T-helper 17 cell (primary cell): ENCODE measurements around the gene LRRC8A. TPM values are rescaled to one million over a fixed set of nuclear protein-coding genes. Genes with fewer than 3 reads are reported as not detected.
A peak's percentile ranks its signal among the peaks of the same experiment; 100 is the strongest.
"Not testable (repeated sequence)": the region's sequence is repeated elsewhere in the genome, so short reads cannot be mapped to it uniquely, and the experiment has no call there.

Source experiments
- ATAC-seq: fragments of 150-1000 bp; cut with Tn5 transposase; 2 replicates; pipeline ENCODE4 v1.10.0; 2021; ENCODE audit warnings: mild to moderate bottlenecking, moderate library complexity
- DNase-seq, 3 donors: peaks; one replicate each; pipeline versions ENCODE4 v3.0.0 to v3.0.0-alpha.2; 2020 to 2021
- H3K9me3 ChIP-seq: one replicate; pipeline ENCODE4 v1.7.0; 2013; ENCODE audit warnings: low read length, mild to moderate bottlenecking; ENCODE audit not compliant: control insufficient read depth, poor library complexity, severe bottlenecking
- H3K27ac Mint-ChIP-seq: one replicate; pipeline ENCODE4 v1.8.0; 2022; ENCODE audit warnings: mild to moderate bottlenecking, moderate library complexity, mixed read lengths
- H3K27me3 Mint-ChIP-seq: one replicate; pipeline ENCODE4 v1.8.0; 2022; ENCODE audit warnings: mixed read lengths
- H3K36me3 Mint-ChIP-seq: one replicate; pipeline ENCODE4 v1.8.0; 2022; ENCODE audit warnings: low read depth, mixed read lengths
- H3K4me1 Mint-ChIP-seq: one replicate; pipeline ENCODE4 v1.8.0; 2022; ENCODE audit warnings: mild to moderate bottlenecking, mixed read lengths
- H3K4me3 Mint-ChIP-seq: one replicate; pipeline ENCODE4 v1.8.0; 2022; ENCODE audit warnings: mild to moderate bottlenecking, moderate library complexity, mixed read lengths
- total RNA-seq, 4 donors: library from RNA in 2 of 4; stranded (reverse) in 2 of 4; gene quantifications; one replicate each; pipeline ENCODE4 v1.2.3 and lab custom pipeline; 2022 to 2026

The LRRC8A gene
- total RNA-seq, 2 donors from 2014 or later: 28.9 to 30.3 TPM

DNA sequence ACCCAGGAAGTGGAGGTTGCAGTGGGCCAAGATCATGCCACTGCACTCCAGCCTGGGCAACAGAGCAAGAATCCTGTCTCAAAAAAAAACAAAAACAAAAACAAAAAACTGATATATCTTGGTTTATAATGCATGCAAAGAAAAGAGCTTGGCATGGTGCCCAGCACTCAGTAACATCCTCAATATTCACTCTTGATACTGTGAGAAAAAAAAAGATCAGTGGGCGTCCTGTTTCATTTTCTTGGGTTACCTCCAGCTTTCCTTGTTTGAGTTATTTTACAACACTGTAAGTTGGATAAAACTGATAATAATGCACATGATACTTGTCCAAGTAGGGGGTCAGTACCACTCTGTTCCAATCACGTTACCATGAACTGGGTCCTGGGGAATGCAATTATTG lies 46.7 kb downstream of the LRRC8A start:
- DNase-seq (no peak), ATAC-seq (no peak)
- Mint-ChIP-seq H3K4me1 (peaks cover 6% of the 10 kb centered on the region), H3K36me3 (no peaks in the 10 kb centered on the region), H3K27ac (no peak overlapping the region), H3K4me3 (no peak overlapping the region), H3K27me3 (no peaks in the 10 kb centered on the region)
- no peaks in the 10 kb centered on the region for H3K9me3 ChIP-seq

DNA sequence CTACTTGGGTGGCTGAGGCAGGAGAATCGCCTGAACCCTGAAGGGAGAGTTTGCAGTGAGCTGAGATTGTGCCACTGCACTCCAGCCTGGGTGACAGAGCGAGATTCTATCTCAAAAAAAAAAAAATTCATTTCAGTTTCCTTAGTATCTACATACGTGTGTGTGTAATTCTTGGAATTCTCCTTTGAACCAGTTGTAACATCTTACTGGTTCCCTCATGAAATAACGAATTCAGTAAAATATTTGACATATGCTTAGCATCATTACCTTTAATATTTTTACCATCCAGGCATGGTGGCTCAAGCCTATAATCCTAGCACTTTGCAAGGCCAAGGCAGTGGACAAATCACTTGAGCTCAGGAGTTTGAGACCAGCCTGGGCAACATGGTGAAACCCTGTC lies 47.6 kb downstream of the LRRC8A start:
- no peaks in the 10 kb centered on the region for H3K9me3 ChIP-seq
- Mint-ChIP-seq H3K27me3 (no peaks in the 10 kb centered on the region), H3K36me3 (no peaks in the 10 kb centered on the region), H3K4me3 (no peak overlapping the region), H3K27ac (no peak overlapping the region), H3K4me1 (peaks cover 6% of the 10 kb centered on the region)
- ATAC-seq (no peak), DNase-seq (no peak)

DNA sequence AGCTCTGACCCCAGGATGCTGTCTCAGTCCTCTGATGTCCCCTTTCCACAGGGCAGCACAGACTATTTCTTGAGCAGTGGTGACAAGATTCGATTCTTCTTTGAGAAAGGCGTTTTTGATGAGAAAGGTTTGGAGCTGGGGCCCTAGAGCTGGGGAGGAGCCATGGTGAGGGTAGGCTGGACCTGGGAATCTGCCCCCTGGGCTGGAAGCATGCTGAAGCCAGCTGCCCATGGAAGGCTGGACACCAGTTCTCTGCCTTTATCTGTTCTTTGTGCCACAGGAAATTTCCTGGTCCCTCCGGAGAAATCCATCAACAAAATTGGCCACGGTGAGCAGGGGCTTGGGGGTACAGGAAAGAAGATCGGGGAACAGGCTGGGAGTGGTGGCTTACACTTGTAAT lies 51.8 kb downstream of the LRRC8A start:
- no peak for DNase-seq
- H3K4me1 Mint-ChIP-seq: no peaks in the 10 kb centered on the region
- no peak overlapping the region for H3K27ac Mint-ChIP-seq
- ATAC-seq: no peak
- H3K36me3 Mint-ChIP-seq: no peaks in the 10 kb centered on the region
- no peaks in the 10 kb centered on the region for H3K9me3 ChIP-seq
- H3K4me3 Mint-ChIP-seq: no peak overlapping the region
- no peaks in the 10 kb centered on the region for H3K27me3 Mint-ChIP-seq

DNA sequence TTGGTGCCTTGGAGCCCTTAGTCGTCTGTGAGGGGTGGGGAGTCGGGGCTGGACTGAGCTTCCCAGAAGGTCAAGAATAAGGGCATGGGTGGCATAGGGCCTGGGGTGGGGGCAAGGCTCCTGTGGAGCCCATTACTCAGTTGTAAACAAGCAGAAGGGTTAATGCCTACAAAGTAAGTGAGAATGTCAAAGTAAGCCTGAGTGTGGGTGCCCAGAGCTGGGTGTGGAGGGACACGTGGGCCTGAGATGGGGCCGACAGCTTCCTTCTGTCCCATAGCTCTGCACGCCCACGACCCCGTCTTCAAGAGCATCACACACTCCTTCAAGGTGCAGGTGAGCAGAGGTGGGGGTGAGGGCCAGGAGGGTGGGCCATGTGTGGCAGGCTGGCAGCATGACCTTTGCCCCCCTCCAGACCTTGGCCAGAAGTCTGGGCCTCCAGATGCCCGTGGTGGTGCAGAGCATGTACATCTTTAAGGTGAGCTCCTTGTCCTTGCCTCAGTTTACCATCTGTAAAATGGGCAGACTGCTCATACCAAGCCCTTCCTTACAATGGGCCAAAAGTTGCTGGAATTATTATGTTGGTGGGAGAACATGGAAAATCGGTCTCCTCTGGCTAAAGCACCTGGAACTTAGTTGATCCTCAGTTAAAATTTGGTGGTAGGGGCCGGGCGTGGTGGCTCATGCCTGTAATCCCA lies 54.4 kb downstream of the LRRC8A start:
- H3K36me3 Mint-ChIP-seq: no peaks in the 10 kb centered on the region
- H3K27me3 Mint-ChIP-seq: no peaks in the 10 kb centered on the region
- no peaks in the 10 kb centered on the region for H3K9me3 ChIP-seq
- no peak overlapping the region for H3K4me3 Mint-ChIP-seq
- no peak for ATAC-seq
- DNase-seq: no peak
- no peaks in the 10 kb centered on the region for H3K4me1 Mint-ChIP-seq
- no peak overlapping the region for H3K27ac Mint-ChIP-seq

DNA sequence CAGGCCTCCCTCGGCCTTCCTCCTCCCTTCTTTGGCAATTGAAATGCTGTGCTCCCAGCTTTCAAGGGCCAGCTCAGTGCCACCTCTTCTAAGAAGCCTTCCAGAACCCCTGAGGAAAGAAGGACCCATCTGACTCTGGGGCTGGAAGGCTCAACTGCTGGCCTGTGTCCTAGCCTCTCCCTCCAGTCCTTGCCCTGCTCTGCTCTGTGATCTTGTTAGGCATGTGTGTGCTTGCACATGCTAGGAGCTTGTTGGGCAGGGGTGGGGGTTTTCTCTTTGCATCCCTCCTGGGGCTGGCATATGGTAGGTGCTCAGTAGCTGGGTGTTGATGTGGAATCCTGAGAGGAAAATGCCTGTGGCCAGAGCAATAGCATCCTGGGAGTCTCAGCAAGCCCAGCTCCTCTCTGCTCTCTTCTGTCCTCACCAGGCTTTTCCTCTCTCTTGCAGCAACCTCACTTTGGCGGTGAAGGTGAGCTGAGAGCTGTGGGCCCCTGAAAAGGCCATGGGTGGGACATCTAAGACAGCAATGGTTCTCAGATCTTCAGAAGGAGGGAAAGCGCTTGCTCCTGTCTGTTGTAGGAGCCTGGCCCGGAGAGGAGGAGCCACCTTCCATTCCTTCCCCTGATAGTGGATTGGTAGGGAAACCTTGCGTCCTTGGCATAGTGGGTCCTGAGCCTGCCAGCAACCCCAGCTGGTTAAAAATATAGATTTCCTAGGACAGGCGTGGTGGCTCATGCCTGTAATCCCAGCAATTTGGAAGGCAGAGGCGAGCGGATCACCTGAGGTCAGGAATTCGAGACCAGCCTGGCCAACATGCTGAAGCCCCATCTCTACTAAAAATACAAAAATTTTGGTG lies 55.6 kb downstream of the LRRC8A start:
- DNase-seq: no peak
- no peaks in the 10 kb centered on the region for H3K27me3 Mint-ChIP-seq

DNA sequence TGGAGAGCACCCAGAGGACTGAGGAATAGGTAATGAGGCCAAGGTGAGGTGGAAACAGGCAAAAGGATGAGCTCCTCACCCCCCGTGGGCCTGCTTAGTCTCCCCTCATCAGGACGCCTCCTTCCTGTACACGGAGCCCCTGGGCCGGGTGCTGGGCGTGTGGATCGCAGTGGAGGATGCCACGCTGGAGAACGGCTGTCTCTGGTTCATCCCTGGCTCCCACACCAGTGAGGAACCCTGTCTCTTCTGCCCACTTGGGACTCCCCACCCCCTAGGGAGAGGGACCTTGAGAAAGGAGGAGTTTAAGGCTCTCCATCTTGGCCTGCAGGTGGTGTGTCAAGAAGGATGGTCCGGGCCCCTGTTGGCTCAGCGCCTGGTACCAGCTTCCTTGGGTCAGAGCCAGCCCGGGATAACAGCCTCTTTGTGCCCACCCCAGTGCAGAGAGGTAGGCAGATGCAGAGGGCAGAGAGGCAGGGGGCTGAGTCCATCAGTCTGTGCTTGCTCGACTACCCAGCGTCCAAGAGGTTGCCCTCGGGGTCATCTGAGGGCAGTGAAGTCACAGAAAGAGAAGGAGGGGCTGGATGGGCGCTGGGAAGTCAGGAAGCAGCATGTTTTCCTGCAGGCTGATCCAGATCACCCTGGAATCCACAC lies 58.5 kb downstream of the LRRC8A start:
- Mint-ChIP-seq H3K27me3 (no peaks in the 10 kb centered on the region), H3K4me1 (no peaks in the 10 kb centered on the region), H3K27ac (no peak overlapping the region), H3K4me3 (no peak overlapping the region), H3K36me3 (no peaks in the 10 kb centered on the region)
- DNase-seq (no peak), ATAC-seq (no peak)
- H3K9me3 ChIP-seq: no peaks in the 10 kb centered on the region

More for the DNA sequence above, 55.6 kb downstream of the LRRC8A start:
- H3K4me3 Mint-ChIP-seq: no peak overlapping the region
- H3K36me3 Mint-ChIP-seq: no peaks in the 10 kb centered on the region
- no peaks in the 10 kb centered on the region for H3K9me3 ChIP-seq
- no peak overlapping the region for H3K27ac Mint-ChIP-seq
- no peaks in the 10 kb centered on the region for H3K4me1 Mint-ChIP-seq
- ATAC-seq: no peak

DNA sequence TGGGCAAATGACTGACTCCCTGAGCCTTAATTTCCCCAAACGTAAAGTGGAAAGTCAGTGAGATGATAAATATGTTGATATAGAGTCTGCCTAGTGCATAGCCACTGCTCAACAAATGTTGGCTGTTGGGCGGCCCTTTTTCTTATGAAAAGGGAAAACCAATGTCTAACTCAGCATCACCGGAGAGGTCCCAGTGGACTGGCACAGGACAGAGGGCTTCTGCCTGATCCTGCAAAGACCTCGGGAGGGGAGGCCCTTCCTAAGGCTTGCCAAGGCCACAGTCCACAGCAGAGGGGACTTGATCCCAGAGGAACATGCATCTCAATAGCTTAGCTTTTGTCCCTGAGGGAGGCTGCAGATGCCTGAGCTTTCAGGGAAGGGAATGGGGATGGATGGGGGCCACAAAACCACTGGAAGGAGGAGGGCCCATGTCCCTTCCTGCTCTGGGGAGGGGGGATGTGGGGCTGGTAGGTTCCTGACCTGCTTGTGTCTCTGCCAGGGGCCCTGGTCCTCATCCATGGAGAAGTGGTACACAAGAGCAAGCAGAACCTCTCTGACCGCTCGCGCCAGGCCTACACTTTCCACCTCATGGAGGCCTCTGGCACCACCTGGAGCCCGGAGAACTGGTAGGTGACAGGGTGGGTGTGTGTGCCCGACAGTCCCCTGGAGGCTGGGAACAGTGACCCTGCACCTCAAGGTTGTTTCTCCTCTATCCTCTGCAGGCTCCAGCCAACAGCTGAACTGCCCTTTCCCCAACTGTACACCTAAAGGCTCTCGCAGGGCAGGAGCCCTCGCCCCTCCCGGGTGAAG lies 59.2 kb downstream of the LRRC8A start:
- no peak for ATAC-seq

DNA sequence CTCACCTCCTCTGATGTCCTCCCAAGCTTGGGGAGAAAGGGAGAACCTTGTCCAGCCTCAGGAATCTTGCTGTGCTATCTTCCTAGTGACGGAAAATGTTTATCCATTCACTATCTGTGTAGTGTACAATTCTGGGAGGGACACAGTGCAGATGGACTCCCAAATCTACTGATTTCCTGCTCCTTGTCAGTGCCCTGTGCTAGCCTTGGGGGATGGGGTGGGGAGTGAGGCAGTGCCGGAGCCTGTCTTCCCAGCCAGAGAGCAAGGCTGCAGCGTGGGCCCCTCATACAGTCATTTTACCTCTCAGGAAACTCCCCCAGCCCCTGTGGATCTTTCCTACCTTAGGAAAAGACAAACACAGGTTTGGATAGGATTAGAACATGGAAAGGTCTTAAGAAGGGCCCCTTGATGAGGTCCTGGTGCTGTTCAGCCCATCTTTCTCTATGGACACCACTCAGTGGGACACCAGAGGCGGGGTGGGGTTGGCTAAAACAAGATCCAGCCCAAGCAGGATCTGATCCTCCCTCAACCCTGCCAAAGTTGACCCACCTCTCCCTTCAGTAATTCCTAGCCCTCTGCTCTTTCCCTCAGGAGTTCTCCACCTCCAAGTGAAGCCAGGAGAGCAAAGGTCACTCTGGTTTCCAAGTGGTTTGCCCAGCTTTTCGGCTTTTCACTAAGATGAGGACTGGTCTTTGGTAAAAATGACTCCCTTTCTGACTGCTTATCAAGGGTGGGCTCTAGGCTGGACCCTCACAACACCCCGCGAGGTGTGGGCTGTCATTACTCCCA lies 62.1 kb downstream of the LRRC8A start:
- ATAC-seq (no peak), DNase-seq (no peak)
- Mint-ChIP-seq H3K36me3 (no peaks in the 10 kb centered on the region), H3K4me1 (peaks cover 23% of the 10 kb centered on the region), H3K27ac (peak overlapping the region; percentile 34), H3K27me3 (no peaks in the 10 kb centered on the region), H3K4me3 (no peak overlapping the region)
- H3K9me3 ChIP-seq: no peaks in the 10 kb centered on the region

More for the DNA sequence above, 59.2 kb downstream of the LRRC8A start:
- no peak overlapping the region for H3K4me3 Mint-ChIP-seq
- no peaks in the 10 kb centered on the region for H3K9me3 ChIP-seq
- H3K27ac Mint-ChIP-seq: no peak overlapping the region
- DNase-seq: no peak
- peaks cover 7% of the 10 kb centered on the region for H3K4me1 Mint-ChIP-seq
- no peaks in the 10 kb centered on the region for H3K27me3 Mint-ChIP-seq
- H3K36me3 Mint-ChIP-seq: no peaks in the 10 kb centered on the region

DNA sequence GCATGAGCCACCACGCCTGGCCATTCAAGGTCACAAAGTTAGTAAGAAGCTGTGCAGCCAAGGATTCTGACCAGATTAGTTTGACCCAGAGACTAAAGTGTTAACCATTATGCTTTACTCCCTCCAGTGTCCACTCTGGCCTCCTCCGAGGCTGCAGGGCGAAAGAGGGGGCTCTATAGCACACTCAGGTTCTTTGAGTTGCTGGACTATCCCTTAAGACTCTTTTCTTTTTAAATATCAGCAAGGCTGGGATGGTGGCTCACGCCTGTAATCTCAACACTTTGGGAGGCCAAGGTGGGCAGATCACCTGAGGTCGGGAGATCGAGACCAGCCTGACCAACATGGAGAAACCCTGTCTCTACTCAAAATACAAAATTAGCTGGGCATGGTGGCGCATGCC lies 63.0 kb downstream of the LRRC8A start:
- not testable (repeated sequence) for H3K9me3 ChIP-seq, H3K27me3 Mint-ChIP-seq, H3K36me3 Mint-ChIP-seq, ATAC-seq, DNase-seq, H3K4me3 Mint-ChIP-seq
- H3K4me1 Mint-ChIP-seq: peaks cover 23% of the 10 kb centered on the region
- H3K27ac Mint-ChIP-seq: peak overlapping the region; percentile 34

DNA sequence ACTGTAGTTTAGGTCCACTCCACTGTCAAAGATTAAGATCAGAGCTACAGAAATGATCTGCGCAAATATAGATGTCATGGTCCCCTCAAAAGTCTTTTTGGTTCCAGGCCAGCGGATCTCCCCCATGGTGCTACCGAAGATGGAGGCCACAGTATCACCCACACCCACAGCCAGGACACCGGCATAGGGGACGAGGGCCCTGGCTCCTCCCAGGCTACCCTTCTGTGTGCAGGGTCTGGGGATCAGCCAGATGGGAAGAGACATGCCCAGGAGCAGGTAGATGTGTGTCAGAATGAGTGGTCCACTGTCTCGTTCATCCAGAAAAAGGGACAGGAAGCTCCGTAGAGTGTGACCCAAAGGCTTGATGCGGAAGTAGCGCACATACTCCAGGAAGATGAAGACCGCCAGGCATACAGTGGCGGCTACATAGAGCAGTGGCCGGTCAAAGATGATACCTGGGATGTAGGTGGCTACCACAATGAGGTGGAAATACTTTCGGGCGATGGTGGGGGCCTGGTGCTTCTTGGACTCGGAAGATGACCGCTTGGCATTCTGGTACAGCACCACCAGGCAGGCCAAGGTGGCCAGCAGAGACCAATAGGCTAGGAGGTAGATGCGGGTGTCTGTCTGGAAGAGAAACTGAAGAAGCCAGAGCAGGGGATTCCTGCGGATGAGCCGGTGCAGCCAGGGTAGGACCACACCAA lies 64.0 kb downstream of the LRRC8A start:
- Mint-ChIP-seq H3K4me1 (peaks cover 25% of the 10 kb centered on the region), H3K27ac (peak overlapping the region; percentile 92), H3K27me3 (no peaks in the 10 kb centered on the region), H3K36me3 (no peaks in the 10 kb centered on the region), H3K4me3 (peak overlapping the region; percentile 98)
- DNase-seq (no peak), ATAC-seq (no peak)
- no peaks in the 10 kb centered on the region for H3K9me3 ChIP-seq

DNA sequence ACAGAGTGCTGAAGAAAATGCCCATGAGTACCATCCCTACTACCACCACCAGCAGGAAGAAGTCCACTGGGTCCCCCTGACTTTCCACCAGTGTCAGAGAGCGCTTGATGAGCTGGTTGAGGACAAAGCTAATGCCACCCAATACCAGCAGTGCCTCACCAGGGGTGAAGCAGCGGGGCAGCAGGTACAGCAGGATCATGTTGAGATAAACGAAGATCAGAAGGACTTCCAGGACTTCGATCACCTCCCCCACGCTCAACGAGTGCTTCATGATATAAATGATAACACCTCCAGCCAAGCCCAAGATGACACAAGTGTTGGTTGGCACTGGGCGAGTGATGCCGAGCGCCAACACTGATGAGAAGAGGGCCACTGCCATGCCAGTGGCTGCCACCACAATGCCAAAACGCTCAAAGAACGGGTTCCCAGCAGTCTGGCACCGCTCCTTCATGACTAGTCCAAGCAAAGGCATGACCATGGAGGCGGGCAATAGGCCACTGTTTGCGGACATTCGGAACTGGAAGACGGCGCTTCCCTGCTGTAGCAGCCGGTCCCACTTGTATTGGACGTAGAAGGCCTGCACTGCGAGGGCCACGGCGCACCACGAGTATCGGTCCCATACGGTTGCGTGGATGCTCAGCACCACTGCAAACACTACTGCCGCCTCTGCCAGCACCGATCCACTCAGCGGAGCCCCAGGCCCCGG lies 64.8 kb downstream of the LRRC8A start:
- Mint-ChIP-seq H3K36me3 (no peaks in the 10 kb centered on the region), H3K4me3 (peak overlapping the region; percentile 98), H3K4me1 (peaks cover 25% of the 10 kb centered on the region), H3K27me3 (no peaks in the 10 kb centered on the region), H3K27ac (peak overlapping the region; percentile 92)
- peak in 1 of 3 donors; percentile 22 for DNase-seq
- ATAC-seq: peak; percentile 18
- H3K9me3 ChIP-seq: no peaks in the 10 kb centered on the region
